Stimulated activated CD4-positive, alpha-beta T cell treated with anti-CD3 and anti-CD28 coated beads, Interleukin-2, amount 100 ng/mL, for 48 hours (primary cell): ENCODE results near the gene YOD1.

ENCODE experiments used
- DNase-seq, 2 donors: peaks; one replicate each; pipeline ENCODE4 v3.0.0-alpha.2; 2020

Gene YOD1

DNA sequence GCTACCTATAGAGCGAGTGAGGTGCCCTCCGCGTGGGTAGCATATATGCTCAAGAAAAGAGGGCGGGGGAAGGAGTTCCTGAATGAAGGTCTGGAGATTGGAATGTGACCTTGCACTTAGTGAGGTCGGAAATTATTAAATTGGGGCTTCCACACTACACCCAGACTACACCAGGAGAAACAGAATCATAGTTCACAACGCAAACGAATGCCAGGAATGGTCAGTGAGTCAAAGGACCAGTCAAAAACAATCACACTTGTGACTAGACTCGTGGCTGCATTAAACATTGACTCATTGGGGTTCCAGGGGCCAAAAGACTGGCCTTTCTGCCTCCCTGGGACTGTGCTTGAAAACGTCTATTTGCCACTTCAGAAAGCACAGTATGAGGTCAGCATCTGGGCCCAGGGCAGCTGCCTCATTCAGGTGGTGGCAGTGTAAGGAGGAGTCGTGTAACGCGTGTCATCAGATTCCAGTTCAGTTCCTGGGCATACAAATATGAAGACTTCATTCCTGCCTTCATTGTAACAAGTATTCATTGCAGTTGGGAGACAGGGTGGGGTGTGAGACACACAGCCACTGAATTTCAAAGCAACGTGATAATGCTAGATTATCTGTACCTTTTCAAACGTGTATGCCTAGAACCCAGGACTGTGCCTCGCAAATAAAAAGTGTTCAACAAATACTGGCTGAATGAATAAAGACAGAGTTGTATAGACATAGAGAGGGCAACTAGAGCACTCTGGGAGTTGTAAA is at the start of gene YOD1:
TSS of gene YOD1 (minus strand) at position 18 of the 753 bp plus-strand sequence. CDS start 178 bp downstream, outside the sequence.
- no peak for DNase-seq

GRCh38 chr1:207097871-207098324 is 46.9 kb upstream of the YOD1 start:
- DNase-seq = peak; percentile 12 to 16

DNA sequence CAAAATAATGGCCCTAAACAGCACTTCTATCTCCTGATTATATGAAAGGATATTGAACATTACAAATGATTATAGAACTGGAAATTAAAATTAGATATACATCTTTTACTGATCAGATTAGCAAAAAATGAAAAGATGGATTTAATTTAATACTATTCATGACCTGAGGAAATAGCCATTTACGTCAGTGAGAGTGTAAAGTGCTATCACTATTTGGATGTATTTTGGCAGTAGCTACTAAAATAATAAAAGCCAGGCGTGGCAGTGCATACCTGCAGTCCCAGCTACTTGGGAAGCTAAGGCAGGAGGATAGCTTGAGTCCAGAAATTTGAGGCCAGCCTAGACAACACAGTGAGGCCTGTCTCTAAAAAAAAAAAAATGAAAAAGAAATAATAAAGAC is 42.9 kb upstream of the YOD1 start:
- no peak for DNase-seq

GRCh38 chr1:207091200-207091908 is 40.3 kb upstream of the YOD1 start:
- DNase-seq = no peak

- DNase-seq = no peak
Measured at GRCh38 chr1:207089627-207090355, 38.8 kb upstream of the YOD1 start.

DNA sequence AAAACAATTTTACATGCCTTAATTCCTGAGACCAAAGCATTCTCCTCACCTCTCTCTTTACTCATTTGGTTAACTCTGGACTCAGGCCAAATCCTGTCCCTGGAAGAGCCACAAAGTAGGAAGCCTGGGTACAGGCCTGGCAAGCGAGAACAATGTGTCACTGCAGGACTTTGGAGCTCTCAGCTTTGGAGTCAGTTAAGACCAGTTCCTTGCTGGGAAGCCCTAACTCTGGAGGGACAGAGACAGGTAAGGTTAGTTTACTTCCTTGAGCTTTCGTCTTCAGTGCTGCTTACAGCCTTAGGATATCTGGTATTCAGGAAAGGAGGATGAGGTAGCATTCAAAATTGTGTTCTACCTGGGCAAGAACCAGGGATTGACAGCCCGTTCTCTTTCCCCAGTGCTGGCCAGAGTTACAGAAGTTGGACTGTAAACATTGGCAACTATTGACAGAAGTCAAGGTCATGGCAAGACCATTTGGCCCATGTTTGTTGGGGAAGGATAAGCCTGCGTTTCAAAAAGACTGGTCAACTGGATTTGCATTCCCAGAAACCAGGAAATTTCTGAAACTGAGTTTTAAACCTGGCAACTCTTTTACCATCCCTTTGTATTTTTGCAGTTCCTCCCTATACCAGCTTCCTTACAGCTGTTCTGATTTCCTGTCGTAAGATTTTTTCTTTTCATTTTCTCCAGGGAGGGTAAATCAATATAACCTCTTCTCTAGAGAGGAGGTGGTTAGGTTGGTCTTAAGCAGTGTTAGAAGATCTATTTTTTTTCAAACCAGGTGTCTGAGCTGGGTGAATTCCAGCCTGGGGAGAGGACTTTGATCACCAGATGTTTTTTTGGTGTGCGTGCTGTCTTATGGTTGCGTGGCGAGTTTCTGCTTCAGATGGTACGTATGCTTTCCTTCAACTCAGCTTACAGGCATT is 38.0 kb upstream of the YOD1 start, which contains the start of gene C4BPB:
TSS of gene C4BPB (plus strand) at position 160 of the 926 bp plus-strand sequence. CDS start at position 832, 672 bp downstream.
- no peak for DNase-seq

GRCh38 chr1:207088161-207088560 is 37.2 kb upstream of the YOD1 start:
- DNase-seq = no peak

GRCh38 chr1:207085887-207086286 is 34.9 kb upstream of the YOD1 start:
- DNase-seq = no peak

DNA sequence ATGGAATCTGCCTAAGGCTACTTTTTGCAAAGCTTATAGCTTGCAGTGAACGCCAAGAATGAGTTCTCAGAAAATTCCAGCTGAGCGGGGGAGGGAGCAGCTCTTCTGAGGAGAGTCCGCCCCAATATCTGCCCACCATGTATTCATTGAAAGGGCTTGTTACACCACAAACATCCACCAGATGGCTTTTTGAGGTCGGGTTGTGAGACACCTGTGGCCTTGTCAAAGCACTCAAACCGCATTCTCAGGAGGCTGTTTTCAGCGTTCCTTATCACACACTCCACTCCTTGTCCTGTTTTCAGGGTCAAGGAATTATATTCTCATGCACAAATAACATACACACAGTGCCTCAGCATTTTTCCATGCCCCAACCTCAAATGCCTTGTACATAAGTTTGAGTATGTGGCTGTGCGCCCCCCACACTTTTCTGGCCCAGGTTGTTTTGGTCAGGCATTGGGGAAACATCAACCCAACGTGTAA is 33.7 kb upstream of the YOD1 start:
- DNase-seq = peak; percentile 41 to 49

- no peak for DNase-seq
Measured at GRCh38 chr1:207084232-207084631, 33.2 kb upstream of the YOD1 start.

DNA sequence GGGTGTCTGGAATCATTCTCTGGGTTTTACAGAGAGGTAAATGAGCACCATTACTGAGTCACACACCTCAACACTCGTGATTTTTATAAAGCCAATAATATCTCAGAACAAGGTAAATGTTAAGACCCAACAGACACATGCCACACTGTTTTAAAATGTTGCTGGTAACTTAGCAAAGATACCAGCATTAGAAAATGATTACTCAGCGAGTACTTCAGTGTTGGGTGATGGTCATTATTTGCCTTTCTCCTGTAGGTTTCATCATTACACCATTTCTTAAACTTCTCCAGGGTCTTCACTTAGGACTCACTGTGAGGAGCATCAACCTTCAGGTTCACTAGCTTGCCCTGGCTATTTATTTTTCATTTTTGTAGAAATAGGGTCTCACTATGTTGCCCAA is 30.8 kb upstream of the YOD1 start:
- no peak for DNase-seq

DNA sequence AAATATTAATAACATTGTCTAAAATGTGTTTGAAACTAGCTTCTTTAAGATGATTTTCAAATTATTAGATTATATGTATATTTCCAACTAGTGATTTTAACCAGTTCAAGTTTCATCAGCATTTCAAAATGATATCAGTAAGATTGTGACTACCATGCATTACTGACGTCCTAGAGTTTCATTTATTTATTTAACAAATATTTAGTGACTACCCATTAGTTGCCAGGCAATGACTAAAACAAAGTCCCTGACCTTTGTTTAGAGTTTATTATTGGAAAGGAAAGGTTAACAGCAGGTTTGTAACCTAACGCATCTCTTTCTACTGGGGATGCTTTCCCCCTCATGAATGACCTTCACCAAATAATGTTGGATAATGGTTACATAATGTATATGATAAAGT is 30.1 kb upstream of the YOD1 start:
- DNase-seq = no peak

- no peak for DNase-seq
Measured at GRCh38 chr1:207079706-207080241, 28.8 kb upstream of the YOD1 start.

DNA sequence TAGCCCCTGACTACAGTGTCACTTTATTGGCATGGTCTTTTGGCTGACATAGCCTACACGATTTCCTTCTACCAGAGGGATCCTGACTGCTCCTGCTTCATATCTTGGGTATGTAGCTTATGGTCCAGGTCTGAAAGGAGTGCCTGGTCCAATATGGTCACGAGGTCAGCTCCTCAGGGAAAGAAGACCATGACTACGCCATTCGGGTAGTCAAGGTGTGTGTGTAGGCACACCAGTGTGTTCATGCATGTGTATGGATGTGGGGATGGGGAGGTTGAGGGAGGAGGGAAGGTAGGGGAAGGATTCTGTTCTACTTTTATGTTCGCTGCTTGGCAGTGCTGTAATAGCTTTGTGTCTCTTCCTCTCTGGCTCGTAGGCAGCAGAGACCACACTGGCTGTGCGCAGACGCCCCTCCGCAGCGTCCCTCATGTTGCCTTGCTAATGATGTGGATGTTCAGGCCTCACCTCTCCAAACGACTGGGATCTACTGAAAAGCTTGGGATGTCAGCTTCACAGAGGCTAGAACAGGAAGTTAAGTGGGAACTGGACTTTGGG is 27.6 kb upstream of the YOD1 start:
- DNase-seq = no peak

DNA sequence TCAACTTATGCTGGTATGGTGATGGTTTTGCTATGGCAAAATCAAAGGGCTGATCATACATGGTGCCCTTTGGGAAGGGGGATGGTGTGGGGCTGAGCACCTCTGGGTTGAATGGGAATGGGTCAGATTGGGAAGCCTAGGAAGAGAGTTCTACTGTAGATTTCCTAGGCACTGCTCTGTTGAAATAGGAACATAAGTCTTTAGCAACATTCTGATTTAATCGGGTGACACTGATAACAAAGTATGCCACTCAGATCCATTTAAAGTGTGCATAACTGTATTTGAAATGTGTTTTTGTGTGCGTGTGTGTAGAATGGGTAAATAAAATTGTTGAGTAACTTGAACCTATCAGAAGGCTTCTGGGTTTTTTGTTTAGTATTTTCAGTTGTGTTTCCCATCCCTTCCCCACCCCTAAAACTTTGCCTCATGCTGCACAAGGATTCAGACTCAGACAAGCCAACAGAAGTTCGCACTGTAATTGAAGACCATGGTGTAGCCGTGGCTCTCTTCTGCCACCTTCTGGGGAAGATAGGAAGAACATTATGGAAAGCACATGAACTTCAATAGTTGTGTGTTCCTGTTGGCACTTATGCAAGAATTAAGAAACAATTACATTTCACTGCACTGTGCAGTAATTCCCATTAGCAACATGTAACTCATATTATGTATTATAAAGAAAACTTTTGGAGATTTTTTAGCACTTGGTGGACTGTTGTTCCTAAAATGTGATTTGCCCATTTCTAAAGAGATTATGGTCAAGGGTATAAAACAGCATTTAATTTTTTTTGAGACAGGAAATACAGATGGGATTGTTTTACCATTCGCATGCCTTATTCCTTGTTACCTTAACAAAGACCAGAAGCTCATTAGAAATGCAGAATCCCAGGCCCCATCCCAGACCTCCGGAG is 26.7 kb upstream of the YOD1 start:
- peak; percentile 59 to 67 for DNase-seq

DNA sequence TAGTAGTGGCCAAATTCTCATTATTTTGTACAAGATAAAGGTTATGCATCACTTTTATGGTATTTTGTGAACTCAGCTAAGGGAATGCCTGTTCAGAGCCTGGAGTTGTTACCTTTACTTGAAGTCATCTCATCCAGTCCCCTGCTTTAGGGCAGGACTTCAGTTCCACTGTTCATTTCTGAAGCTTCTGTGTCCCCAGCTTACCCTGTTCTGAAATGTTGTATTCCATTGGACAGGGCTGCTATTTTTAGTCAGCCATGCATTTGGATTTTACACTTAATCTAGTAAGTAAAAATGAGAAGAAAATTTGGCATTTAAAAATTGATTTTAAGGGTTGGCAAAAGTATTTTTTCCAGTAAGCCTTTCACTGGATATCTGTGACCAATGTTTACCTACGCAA is 26.0 kb upstream of the YOD1 start:
- no peak for DNase-seq

- DNase-seq = no peak
Measured at GRCh38 chr1:207076181-207076955, 25.4 kb upstream of the YOD1 start.

GRCh38 chr1:207073906-207074820 is 23.2 kb upstream of the YOD1 start:
- DNase-seq = no peak
